Activated CD4-positive, alpha-beta memory T cell treated with anti-CD3 and anti-CD28 coated beads for 36 hours (primary cell): ENCODE measurements around the gene KIF1B. TPM values are rescaled to one million over a fixed set of nuclear protein-coding genes. Genes with fewer than 3 reads are reported as not detected.
"Not testable (repeated sequence)": the region's sequence is repeated elsewhere in the genome, so short reads cannot be mapped to it uniquely, and the experiment has no call there.

Source experiments
- CTCF ChIA-PET: fragments of 350-600 bp; sonication (Branson Sonifier 250); formaldehyde crosslinking; loops from one replicate; lab custom pipeline; 2021; ENCODE audit warnings: antibody characterized with exemption, inconsistent platforms; lab: Charles Lee
- POLR2A ChIA-PET: fragments of 350-600 bp; sonication (Branson Sonifier 250); formaldehyde crosslinking; loops from one replicate; lab custom pipeline; 2021; ENCODE audit warnings: antibody characterized with exemption; lab: Charles Lee
- DNase-seq: peaks from one replicate; pipeline ENCODE4 v3.0.0-alpha.2; 2020
- H3K27ac Mint-ChIP-seq: one replicate; pipeline ENCODE4 v1.8.0; 2021; ENCODE audit warnings: mixed read lengths
- H3K27me3 Mint-ChIP-seq: one replicate; pipeline ENCODE4 v1.8.0; 2021; ENCODE audit warnings: mixed read lengths
- H3K36me3 Mint-ChIP-seq: one replicate; pipeline ENCODE4 v1.8.0; 2021; ENCODE audit warnings: mixed read lengths
- H3K4me1 Mint-ChIP-seq: one replicate; pipeline ENCODE4 v1.8.0; 2021; ENCODE audit warnings: low read depth, mixed read lengths
- H3K4me3 Mint-ChIP-seq: one replicate; pipeline ENCODE4 v1.8.0; 2021; ENCODE audit warnings: mild to moderate bottlenecking, mixed read lengths
- H3K9me3 Mint-ChIP-seq: one replicate; pipeline ENCODE4 v1.8.0; 2021; ENCODE audit warnings: mixed read lengths
- intact Hi-C: fragments of 100-400 bp; cut with micrococcal nuclease; formaldehyde crosslinking; loops from one replicate; pipeline ENCODE4 v1.15.1; 2023
- total RNA-seq, 2 experiments: library from RNA; stranded (reverse); gene quantifications; one replicate each; pipeline ENCODE4 v1.2.3, GENCODE V29; 2021

Gene KIF1B
- total RNA-seq, 2 experiments from 2014 or later = 16.8 to 17.4 TPM

DNA sequence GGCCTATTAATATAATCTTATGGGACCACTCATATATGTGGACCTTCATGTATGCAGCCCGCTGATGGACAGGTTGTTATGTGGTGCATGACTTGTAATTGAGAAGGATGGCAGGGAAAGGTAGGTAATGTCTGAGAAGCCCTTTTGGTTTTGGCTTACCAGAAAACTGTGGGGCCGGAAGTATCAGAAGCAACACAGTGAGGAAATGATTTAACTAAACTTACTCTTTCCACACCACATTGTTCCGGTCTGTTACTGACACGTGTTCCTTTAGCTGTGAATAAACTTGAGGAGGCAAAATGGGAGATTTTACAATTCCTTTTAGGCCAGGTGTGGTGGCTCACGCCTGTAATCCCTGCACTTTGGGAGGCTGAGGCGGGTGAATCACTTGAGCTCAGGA, 32.4 kb downstream of the KIF1B start:
- ChIA-PET CTCF (interaction anchor here (0.6 to 0.8 kb wide), 2 partner anchors 33 to 251 kb away, joined by 3 read pairs; no protein-coding TSS in a partner anchor), POLR2A (interaction anchor here (1.5 kb wide), 1 partner anchor 33 kb away, joined by 3 read pairs; the partner anchor contains the start of gene KIF1B)
- no peak for DNase-seq
- H3K36me3 Mint-ChIP-seq = peaks cover 1% of the 10 kb centered on the region
- intact Hi-C loops = no loop called here
- H3K9me3 Mint-ChIP-seq = no peaks in the 10 kb centered on the region
- no peak overlapping the region for H3K4me3 Mint-ChIP-seq
- H3K4me1 Mint-ChIP-seq = peaks cover 6% of the 10 kb centered on the region
- H3K27me3 Mint-ChIP-seq = no peaks in the 10 kb centered on the region
- no peak overlapping the region for H3K27ac Mint-ChIP-seq

DNA sequence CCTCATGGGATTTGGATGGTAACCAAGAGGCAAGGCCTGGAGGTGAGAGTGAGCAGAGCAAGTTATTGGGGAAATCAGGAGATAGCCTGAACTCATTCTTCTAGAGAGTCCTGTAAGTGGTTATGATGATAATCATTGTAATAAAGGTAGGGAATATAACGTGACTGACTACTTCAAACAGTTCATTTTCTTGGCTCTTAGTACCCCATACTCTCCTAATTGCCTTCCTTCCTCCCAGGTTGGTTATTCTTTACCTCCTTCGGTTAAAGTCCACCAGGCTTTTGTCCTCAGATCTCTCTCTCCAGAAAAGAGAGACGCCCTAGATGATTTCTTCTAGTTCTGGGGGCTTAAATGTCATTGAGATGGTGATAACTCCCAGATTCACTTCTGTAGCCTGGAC, 35.3 kb downstream of the KIF1B start:
- ChIA-PET CTCF (no interaction called here), POLR2A (no interaction called here)
- H3K27ac Mint-ChIP-seq = no peak overlapping the region
- no peaks in the 10 kb centered on the region for H3K27me3 Mint-ChIP-seq
- intact Hi-C loops = loop anchor here (5.0 kb wide), 1 partner anchor 37 kb away; no protein-coding TSS in a partner anchor
- no peak for DNase-seq
- peaks cover 1% of the 10 kb centered on the region for H3K36me3 Mint-ChIP-seq
- H3K9me3 Mint-ChIP-seq = no peaks in the 10 kb centered on the region
- H3K4me3 Mint-ChIP-seq = no peak overlapping the region
- peaks cover 5% of the 10 kb centered on the region for H3K4me1 Mint-ChIP-seq

- intact Hi-C loops = loop anchor here (2.0 to 5.0 kb wide), 2 partner anchors 32 to 37 kb away; no protein-coding TSS in a partner anchor
- CTCF ChIA-PET = no interaction called here
- Mint-ChIP-seq H3K27ac (no peak overlapping the region), H3K4me1 (peaks cover 21% of the 10 kb centered on the region), H3K27me3 (no peaks in the 10 kb centered on the region), H3K9me3 (no peaks in the 10 kb centered on the region), H3K36me3 (peaks cover 1% of the 10 kb centered on the region), H3K4me3 (no peak overlapping the region)
- POLR2A ChIA-PET = no interaction called here
- no peak for DNase-seq
Measured at GRCh38 chr1:10249808-10250457, 39.6 kb downstream of the KIF1B start.

DNA sequence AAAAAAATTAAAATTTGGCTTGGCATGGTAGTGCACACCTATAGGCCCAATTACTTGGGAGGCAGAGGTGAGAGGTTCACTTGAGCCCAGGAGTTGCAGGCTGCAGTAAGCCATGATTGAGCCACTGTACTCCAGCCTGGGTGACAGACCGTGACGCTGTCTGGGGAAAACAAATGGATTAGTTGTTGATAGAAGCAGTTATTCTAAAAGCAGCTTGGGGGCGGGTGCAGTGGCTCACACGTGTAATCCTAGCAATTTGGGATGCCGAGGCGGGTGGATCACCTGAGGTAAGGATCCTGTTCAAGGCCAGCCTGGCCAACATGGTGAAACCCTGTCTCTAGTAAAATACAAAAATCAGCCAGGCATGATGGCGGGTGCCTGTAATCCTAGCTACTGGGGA, 40.3 kb downstream of the KIF1B start:
- POLR2A ChIA-PET = no interaction called here
- Mint-ChIP-seq H3K27me3 (no peaks in the 10 kb centered on the region), H3K27ac (no peak overlapping the region), H3K36me3 (peaks cover 1% of the 10 kb centered on the region), H3K9me3 (no peaks in the 10 kb centered on the region), H3K4me3 (no peak overlapping the region), H3K4me1 (peaks cover 21% of the 10 kb centered on the region)
- CTCF ChIA-PET = interaction anchor here (1.8 kb wide), 1 partner anchor 41 kb away, joined by 11 read pairs; the partner anchor contains the start of gene KIF1B
- intact Hi-C loops = loop anchor here (2.0 kb wide), 1 partner anchor 38 kb away; no protein-coding TSS in a partner anchor
- no peak for DNase-seq

DNA sequence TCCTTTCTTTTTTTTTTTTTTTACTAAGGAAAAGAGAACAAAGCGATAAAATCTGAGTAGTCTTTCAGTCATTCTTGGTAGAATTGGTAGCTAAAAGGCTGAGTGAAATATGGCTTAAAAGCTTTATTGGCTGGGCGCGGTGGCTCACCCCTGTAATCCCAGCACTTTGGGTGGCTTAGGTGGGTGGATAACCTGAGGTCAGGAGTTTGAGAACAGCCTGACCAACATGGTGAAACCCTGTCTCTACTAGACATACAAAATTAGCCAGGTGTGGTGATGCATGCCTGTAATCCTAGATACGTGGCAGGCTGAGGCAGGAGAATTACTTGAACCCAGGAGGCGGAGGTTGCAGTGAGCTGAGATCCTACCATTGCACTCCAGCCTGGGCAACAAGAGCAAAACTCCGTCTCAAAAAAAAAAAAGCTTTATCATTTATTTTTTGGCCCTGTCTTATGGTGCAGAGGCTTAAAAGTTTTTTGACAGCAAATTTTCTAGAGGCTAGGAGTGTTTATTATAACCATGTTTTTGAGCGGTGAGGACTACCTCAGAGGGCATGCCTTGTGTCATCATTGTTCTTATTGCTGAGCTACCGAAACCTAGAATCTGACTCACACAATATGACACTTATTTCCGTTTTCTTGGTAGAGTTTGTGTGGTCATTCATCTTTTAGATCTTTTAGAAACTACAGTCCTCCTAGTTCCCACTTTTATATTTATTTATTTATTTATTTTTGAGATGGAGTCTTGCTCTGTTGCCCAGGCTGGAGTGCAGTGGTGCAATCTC, 41.1 kb downstream of the KIF1B start:
- not testable (repeated sequence) for H3K27ac Mint-ChIP-seq, H3K36me3 Mint-ChIP-seq, H3K9me3 Mint-ChIP-seq, DNase-seq, H3K27me3 Mint-ChIP-seq, H3K4me3 Mint-ChIP-seq
- ChIA-PET POLR2A (interaction anchor here (0.6 kb wide), 1 partner anchor 19 kb away, joined by 3 read pairs; no protein-coding TSS in a partner anchor), CTCF (interaction anchor here (0.7 to 1.8 kb wide), 2 partner anchors 40 to 41 kb away, joined by 3 to 11 read pairs; partner anchors contain the start of gene KIF1B)
- intact Hi-C loops = loop anchor here (2.0 kb wide), 1 partner anchor 39 kb away; no protein-coding TSS in a partner anchor
- peaks cover 21% of the 10 kb centered on the region for H3K4me1 Mint-ChIP-seq

DNA sequence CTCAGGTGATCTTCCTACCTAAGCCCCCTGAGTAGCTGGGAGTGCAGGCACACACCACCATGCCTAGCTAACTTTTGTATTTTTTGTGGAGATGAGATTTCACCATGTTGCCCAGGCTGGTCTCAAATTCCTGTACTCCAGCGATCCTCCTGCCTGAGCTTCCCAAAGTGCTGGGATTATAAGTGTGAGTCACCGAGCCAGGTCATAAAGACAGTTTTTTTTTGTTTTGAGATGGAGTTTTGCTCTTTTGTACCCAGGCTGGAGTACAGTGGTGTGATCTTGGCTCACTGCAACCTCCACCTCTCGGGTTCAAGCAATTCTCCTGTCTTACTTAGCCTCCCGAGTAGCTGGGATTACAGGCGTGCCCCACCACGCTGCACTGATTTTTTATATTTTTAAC, 42.1 kb downstream of the KIF1B start:
- H3K27me3 Mint-ChIP-seq = no peaks in the 10 kb centered on the region
- H3K9me3 Mint-ChIP-seq = no peaks in the 10 kb centered on the region
- no peaks in the 10 kb centered on the region for H3K36me3 Mint-ChIP-seq
- ChIA-PET CTCF (interaction anchor here (0.6 to 1.8 kb wide), 4 partner anchors 42 to 713 kb away, joined by 3 to 11 read pairs (median 3); partner anchors contain the start of gene KIF1B), POLR2A (interaction anchor here (0.6 kb wide), 1 partner anchor 258 kb away, joined by 4 read pairs; no protein-coding TSS in a partner anchor)
- intact Hi-C loops = no loop called here
- H3K27ac Mint-ChIP-seq = no peak overlapping the region
- no peak for DNase-seq
- peaks cover 21% of the 10 kb centered on the region for H3K4me1 Mint-ChIP-seq
- H3K4me3 Mint-ChIP-seq = no peak overlapping the region

DNA sequence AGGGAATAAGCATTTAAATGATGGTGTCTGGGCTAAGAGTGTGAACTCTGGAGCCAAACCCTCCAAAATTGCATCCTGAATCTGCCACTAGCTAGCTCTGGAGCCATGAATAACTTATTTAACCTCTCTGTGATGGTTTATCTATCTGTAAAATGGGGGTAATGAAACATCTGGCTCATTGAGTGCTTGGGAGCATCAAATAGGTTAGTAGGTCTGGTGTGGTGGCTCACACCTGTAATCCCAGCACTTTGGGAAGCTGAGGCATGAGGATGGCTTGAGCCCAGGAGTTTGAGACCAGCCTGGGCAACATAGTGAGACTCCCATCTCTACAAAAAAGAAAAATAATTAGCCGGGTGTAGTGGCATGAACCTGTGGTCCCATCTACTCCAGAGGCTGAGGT, 42.8 kb downstream of the KIF1B start:
- H3K4me1 Mint-ChIP-seq = peaks cover 21% of the 10 kb centered on the region
- intact Hi-C loops = no loop called here
- H3K27me3 Mint-ChIP-seq = no peaks in the 10 kb centered on the region
- ChIA-PET POLR2A (no interaction called here), CTCF (no interaction called here)
- H3K27ac Mint-ChIP-seq = no peak overlapping the region
- no peaks in the 10 kb centered on the region for H3K36me3 Mint-ChIP-seq
- DNase-seq = no peak
- no peak overlapping the region for H3K4me3 Mint-ChIP-seq
- no peaks in the 10 kb centered on the region for H3K9me3 Mint-ChIP-seq

DNA sequence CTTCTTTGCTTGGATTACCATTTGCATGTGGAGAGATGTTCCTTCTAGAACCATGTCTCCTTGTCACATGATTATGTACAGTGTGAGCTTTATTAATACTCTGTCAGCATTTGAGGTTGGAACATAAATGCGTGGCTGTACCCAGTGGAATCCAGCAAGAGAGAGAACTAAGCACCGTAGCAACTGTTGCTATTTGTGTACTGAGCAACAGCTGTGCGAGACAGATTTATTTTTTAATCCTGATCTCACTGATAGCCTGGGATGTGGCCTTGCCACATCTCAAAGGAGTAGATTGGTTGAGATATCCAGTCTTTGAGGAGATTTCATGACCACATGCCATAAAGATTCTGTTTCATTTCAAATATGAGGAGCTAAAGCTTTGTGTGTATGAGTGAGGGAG, 43.4 kb downstream of the KIF1B start:
- DNase-seq = no peak
- ChIA-PET CTCF (no interaction called here), POLR2A (interaction anchor here (0.9 to 1.1 kb wide), 2 partner anchors 15 to 29 kb away, joined by 3 read pairs; no protein-coding TSS in a partner anchor)
- no peak overlapping the region for H3K27ac Mint-ChIP-seq
- peaks cover 4% of the 10 kb centered on the region for H3K36me3 Mint-ChIP-seq
- no peak overlapping the region for H3K4me3 Mint-ChIP-seq
- intact Hi-C loops = no loop called here
- no peaks in the 10 kb centered on the region for H3K9me3 Mint-ChIP-seq
- H3K27me3 Mint-ChIP-seq = no peaks in the 10 kb centered on the region
- H3K4me1 Mint-ChIP-seq = peaks cover 21% of the 10 kb centered on the region

GRCh38 chr1:10257851-10258250, 47.5 kb downstream of the KIF1B start:
- Mint-ChIP-seq H3K4me3 (no peak overlapping the region), H3K27ac (no peak overlapping the region), H3K27me3 (no peaks in the 10 kb centered on the region), H3K4me1 (peaks cover 6% of the 10 kb centered on the region), H3K36me3 (peaks cover 9% of the 10 kb centered on the region), H3K9me3 (no peaks in the 10 kb centered on the region)
- POLR2A ChIA-PET = no interaction called here
- CTCF ChIA-PET = no interaction called here
- intact Hi-C loops = no loop called here
- DNase-seq = no peak

- H3K36me3 Mint-ChIP-seq = peaks cover 14% of the 10 kb centered on the region
- CTCF ChIA-PET, H3K4me3 Mint-ChIP-seq, intact Hi-C loops, POLR2A ChIA-PET, H3K9me3 Mint-ChIP-seq, H3K27me3 Mint-ChIP-seq, H3K4me1 Mint-ChIP-seq, DNase-seq, H3K27ac Mint-ChIP-seq: not testable (repeated sequence)
Measured at GRCh38 chr1:10259547-10259946, 49.2 kb downstream of the KIF1B start.

DNA sequence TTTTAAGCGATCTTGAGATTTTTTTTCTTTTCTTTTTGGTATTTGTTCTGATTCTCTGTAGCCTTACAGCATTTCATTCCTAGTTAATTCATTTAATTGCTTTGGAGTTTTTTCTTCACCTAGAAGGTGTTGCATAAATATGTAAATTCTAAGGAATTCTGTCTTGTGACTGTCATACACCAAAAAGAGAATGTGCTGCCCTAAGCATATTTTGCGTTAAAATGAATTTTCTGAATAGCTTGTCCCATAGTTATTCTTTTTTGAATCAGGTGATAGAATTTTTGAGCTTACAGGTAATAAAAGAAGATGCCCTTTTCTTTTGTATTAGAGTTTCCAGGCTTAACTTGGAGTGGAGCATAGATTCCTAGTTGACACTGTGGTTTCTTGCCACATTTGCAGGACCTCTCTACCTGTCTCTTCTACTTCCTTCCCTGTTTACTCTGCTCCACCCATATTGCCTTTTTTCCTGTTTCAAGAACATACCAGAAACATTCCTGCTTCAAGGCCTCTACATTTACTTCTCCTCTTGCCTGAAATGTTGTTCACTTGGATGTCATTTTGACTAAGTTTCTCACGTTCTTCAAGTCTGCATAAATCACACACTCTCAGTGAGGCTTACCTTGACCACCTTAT, 53.2 kb downstream of the KIF1B start:
- no peak for DNase-seq
- peaks cover 16% of the 10 kb centered on the region for H3K36me3 Mint-ChIP-seq
- H3K4me3 Mint-ChIP-seq = no peak overlapping the region
- H3K9me3 Mint-ChIP-seq = no peaks in the 10 kb centered on the region
- ChIA-PET POLR2A (no interaction called here), CTCF (no interaction called here)
- H3K4me1 Mint-ChIP-seq = no peaks in the 10 kb centered on the region
- no peaks in the 10 kb centered on the region for H3K27me3 Mint-ChIP-seq
- intact Hi-C loops = no loop called here
- H3K27ac Mint-ChIP-seq = no peak overlapping the region

DNA sequence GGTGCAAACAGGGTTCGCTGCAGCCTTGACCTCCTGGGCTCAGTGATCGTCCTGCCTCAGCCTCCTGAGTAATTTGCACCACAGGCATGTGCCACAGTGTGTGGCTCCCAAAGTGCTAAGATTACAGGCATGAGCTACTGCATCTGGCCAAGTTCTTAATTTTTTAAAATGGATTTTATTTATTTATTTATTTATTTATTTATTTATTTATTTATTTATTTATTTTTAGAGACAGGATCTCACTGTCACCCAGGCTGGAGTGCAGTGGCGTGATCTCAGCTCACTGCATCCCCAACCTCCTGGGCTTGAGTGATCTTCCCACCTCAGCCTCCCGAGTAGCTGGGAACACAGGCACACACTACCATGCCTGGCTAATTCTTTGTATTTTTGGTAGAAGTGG, 54.7 kb downstream of the KIF1B start:
- Mint-ChIP-seq H3K36me3 (peaks cover 16% of the 10 kb centered on the region), H3K4me1 (no peaks in the 10 kb centered on the region), H3K9me3 (no peaks in the 10 kb centered on the region), H3K27me3 (no peaks in the 10 kb centered on the region), H3K4me3 (no peak overlapping the region), H3K27ac (no peak overlapping the region)
- intact Hi-C loops = no loop called here
- DNase-seq = no peak
- ChIA-PET POLR2A (no interaction called here), CTCF (no interaction called here)
